Posterior cingulate gyrus (tissue), 11 donors: ENCODE results near the gene RHOH.

ENCODE experiments used
- DNase-seq, 10 donors: peaks; one replicate each; pipeline versions ENCODE4 v3.0.0 to v3.0.0-alpha.2; 2020 to 2021; ENCODE audit warnings: mixed read lengths in 3 of 10
- intact Hi-C: fragments of 100-400 bp; cut with DNase I; formaldehyde crosslinking; loops from one replicate; pipeline ENCODE4 v1.15.1; 2023

Gene RHOH

DNA sequence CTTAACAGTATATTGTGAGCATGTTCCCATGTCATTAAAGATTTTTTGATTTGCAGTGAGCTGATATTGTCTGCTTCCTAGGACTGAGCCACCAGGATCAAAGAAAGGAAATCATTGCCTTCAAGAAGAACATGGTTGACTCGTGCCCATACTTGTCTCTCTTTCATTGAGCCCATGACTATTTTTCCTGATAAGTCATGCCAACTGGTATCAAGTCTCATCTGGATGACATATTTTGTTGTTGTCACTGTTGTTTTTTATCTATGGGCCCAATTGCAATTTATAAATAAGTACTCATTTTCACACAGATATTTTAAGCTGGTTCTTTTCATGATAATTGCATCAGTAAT lies 10.2 kb upstream of the RHOH start:
- no peak for DNase-seq
- intact Hi-C loops: no loop called here

DNA sequence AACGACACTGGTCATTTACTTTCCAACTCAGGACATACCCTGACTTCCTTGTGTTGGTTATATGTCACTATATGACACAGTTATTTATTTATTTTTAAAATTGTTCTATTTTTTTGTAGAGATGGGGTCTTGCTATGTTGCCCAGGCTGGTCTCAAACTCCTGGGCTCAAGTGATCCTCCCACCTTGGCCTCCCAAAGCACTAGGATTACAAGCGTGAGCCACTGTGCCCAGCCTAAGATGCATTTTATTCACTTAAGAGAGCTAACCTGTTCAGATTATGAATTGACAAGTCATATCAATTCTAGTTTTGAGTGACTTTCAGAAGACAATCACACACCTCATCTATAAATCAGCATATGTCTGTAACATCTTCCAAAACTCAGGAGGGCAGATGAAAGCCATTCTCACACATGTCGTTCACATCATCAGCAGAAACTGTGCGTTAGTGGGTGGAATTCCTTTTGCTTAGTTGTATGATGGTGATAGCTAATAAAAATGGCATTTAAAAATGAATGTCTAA lies 9.4 kb upstream of the RHOH start:
- DNase-seq: no peak
- intact Hi-C loops: no loop called here

DNA sequence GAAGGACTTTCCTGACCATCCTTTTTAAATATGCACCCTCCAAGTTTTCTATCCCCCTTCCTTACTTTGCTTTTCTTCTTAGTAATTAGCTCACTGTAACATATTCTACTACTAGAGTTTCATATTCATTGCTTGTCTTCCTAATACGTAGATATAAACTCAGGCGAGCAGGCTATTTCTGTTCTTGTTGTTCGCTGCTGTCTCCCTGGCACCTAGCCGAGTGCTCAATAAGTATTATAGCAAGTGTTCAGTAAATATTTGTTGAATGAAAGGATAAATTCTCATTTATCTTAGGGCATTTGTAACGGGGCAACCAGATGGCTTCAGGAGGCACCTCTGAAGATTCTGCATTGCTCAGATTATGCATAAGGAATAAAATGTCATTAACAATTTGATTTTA lies 6.8 kb upstream of the RHOH start:
- no peak for DNase-seq
- intact Hi-C loops: no loop called here

DNA sequence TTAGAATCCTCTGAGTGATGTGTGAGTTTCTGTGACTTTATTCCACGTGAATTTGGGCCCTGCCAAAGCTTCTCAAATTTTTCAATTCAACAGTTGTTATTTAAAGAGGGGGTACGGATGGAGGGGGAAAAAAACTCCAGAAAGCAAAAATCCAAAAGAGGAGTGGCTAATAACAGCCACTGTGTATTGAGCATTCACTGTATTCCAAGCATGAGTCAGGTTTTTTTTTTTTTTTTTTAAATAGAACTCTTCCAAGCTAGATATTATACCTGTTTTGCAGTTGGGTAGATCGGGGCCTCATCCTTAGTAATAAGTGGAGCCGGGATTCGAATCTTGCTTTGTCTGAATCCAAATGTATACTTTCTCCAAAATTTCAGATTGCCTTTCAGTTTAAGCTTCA lies 6.4 kb upstream of the RHOH start:
- no peak for DNase-seq
- intact Hi-C loops: no loop called here

DNA sequence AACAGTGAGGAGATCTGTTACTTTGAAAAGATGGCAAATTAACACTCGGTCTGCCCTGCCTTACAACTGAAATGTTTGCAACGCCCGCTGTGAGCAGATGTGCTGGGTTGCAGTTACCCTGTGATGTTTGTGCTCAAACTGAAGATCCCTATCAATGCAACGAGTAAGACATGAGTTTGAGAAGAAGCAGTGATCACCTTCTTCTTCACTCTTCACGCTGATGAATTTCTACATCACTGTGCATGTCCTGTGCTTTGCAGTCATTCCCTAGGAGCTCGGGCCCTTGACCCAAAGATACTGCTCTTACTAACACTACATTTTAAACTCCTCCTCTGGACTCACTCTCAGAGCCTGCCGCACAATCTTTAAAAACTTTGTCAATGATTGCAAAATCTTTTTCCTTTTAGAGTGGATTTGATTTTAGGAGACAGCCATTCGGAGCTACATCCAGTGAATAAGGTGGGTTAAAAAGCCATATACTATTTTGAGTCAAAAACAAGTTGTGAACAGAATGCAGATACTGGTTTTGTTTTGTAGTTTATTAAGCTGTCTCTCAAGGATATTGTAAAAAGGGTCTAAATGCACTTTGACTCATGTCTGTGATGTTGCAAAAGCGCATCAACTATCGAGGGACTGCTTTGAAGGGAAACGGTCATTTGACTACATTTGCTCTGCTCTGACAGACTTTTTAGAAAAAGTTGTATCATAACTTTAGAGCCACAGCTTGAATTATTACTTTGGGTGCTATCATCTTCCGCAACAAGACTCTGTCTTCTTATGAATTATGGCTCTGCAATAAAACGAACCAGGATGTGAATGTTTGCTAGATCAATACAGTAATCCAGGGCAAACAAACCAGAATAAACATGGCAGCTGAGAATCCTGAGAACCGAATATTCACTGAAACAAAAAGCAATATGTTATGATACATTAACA lies 5.7 kb upstream of the RHOH start:
- intact Hi-C loops: no loop called here
- DNase-seq: no peak

DNA sequence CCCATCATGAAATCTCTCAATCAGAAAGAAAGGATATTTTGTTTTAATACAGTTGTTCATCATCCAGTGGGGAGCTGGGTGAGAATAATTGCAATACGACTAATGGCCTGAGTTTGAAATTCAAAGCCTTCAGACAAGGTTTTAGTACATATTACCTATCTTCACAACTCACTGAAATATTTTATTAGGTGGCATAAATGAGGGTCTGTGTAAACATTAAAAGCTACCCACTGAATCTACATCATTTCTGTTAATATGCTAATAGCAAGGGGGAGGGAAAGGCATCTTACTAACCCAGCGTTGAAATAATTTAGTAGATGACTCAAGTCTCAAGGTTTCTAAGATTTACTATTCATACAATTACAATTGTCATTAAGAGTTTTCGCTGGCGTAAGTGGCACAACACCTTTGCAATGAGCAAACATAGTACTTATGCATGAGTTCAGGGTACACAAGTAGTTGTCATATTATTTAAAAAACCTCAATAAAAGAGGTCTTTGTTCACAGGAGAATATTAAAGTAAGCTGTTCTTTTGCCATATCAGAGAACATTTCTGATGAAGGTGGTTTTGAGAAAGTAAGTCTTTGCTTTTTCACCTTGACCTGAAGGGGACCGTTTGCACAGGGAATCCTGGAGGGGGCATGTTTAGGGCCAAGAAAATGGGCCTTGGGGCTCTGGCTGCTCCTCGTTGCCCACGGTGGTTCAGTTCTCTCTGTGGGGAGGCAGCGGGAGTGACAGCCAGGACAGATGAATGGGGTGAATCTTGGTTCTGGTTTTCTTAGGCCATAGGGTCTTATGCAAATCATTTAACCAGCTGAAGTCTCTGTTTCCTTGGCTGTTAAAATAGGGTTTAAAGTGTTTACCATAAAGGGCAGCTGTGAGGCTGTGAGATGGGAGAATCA lies 4.5 kb upstream of the RHOH start:
- no peak for DNase-seq
- intact Hi-C loops: no loop called here

DNA sequence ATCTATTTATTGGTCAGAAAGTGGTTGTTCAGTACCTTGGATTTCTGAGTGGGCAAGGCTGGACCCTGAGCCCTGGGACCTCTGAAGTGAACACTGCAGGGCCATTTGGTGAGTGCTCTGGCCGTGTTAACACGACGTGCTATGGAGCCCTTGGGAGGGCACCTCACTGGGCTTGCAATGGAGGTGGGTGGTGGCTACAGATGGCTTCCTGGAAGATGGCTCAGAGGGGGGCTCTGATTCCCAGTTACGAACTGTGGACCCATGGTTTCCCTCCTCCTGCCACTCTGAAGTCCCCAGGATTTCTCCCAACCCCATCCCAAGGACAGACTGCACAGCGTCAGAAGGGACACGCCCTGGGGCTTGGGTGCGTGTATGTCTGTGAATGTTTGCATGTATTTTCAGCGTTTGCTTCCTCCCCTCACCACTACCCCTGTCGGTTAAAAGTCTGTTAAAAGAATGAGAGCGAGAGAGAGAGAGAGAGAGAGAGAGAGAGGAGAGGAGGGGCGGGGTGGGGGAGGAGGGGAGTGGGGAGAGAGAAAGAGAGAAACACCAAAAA lies 3.7 kb upstream of the RHOH start:
- no peak for DNase-seq
- intact Hi-C loops: no loop called here

DNA sequence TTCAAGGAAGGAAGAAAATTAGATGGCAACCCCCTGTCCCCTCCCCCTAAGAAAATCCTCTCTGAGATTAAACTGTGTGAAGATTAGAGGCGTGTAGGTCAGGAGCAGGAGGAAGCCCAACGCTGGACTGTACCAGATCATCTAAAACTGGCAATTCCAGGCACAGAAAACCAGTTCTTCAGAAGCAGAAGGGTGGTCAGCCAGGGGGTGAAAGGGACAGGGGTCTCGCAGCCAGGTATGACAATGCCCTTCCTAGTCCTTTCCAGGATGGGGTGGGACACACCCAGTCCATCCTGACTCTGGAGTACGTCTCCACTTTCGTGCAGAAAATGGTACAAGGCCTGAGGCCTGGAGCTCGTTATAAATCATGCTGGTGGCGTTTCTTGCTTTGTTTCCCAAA lies 3.3 kb upstream of the RHOH start:
- intact Hi-C loops: no loop called here
- no peak for DNase-seq

DNA sequence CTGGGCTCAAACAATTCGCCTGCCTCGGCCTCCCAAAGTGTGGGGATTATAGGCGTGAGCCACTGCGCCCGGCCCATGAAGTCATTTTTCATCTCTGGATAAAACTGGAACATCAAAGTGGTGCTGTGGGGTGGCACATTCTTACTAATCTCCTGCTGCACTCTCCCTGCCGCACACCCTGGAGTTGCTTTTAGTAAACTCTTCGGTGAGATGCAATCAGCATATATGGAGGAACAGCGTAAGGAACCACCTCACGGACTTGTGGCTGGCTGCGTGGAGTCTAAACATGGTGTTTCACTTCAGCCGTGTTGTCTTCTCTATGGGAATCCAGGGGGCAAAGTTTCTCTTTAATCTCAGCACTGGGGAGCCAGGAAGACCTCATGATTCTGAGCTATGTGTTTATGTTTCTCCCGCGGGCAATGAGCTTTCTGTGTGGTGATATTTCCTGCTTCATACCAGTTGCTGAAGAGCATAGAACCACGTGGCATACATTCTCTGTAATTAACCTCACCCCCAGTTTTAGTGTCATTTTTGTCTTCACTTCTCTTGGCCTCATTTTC lies 2.1 kb upstream of the RHOH start:
- intact Hi-C loops: no loop called here
- no peak for DNase-seq

DNA sequence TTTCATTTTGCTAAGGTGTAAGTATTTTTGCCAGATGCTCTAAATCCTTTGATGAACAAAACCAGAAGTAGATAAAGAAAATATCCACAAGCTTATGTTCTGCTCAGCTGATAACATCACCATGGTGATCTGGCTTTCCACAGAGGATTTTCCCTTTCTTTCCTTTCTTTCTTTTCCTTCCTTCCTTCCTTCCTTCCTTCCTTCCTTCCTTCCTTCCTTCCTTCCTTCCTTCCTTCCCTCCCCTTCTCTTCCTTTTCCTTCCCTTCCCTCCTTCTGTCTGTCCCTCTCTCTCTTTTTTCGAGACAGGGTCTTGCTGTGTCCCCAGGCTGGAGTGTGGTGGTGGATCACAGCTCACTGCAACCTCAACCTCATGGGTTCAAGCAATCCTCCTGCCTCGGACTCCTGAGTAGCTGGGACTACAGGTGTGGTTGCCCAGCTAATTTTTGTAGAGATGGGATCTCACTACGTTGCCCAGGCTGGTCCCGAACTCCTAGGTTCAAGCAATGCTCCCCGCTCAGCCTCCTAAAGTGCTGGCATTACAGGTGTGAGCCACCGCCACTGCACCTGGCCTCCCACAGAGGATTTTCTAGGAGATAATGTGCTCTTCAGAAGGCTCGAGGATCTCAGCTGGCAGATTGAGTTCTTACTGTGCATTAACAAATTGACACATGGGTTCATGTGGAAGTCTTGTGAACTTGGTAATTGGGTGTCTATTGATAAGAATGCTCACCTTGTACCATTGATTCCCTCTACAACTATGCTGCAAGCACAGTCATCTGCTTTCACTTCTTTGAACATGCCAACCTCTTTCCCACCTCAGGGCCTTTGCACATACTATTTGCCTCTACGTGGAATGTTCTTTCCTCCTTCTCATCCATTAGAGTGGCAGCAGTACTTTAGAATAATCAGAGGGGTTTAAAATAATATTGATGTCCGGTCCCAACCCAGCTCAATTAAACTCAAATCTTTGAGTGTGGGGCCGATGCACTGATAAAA lies 1.4 kb upstream of the RHOH start:
- intact Hi-C loops: no loop called here
- no peak for DNase-seq

DNA sequence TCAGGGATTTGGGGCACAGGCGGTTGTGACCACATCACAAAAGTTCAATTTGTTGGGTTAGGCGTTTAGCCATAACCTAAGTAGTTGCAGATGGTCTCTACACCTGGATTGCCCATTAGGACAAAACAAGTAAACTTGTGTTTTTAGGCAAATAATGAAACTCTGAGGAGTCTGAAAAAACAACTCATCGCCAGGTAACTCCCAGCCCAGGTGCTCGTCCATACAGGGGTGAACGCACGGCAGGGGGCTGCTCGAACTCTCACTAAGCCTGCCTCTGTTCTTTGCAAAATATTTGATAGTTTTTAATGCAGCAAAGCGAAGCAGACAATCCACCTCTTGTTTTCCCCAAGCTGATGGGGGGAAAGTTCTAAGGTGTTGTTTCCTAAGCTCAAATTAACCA lies 559 bp upstream of the RHOH start:
- intact Hi-C loops: no loop called here
- no peak for DNase-seq

DNA sequence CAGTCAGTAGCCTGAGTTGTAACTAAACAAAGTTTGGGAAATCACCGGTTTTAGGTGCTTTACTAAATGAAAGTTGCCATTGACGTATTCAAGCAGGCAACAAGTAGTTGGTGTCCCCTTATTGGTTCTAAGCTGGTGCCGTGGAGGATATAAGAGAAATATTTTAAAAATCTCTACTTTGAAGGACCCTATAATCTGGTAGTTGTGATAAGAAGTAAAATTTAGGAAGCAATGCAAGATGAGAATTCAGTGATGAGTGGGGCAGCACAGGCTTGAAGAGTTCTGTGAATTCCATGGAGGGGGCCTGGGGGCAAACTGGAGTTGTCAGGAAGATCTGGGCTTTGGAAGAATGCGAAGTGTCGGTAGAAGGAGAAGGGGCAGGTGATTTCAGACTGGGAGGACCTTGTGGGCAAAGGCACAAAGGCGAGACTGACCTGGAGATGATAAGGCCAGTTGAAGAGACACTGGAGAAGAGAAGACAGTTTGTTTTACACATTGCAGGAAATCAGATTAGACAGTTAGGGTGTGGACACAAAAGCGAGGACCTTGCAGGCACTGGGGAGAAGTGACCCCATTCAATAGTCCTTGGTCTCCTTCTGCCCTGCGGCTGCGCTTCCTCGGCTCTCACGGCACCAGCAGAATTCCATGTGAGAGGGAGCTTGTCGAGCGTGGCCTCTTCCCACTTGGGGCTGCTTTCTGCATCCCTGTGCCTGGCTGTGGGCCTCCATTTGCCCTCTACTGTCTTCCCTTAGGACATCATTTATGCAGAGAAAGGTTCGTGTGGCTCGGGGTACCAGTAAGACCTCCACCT lies 1.3 kb downstream of the RHOH start:
- no peak for DNase-seq
- intact Hi-C loops: no loop called here

DNA sequence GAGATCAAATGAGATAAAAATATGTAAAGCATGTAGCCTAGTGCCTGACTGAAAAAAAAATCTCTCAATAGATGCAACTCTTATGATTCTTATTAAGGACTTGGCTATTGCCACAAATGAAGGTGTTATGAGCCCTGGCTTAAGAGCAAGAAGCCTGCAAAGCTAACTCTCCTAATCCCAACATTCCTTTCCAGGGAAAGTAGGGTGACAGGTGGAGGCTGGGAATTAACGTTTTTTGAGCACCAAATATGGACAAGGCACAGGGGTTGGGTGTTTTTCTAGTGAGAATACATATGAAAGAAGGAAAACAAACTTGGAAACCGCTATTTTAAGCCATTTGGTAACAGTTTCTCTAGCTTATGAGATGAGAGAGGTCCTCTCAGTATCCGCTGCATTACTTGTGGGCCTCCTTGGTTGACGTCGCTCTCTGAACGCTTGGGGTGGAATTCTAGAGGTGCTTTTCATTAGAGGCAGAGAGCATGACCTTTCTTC lies 2.4 kb downstream of the RHOH start:
- intact Hi-C loops: no loop called here
- DNase-seq: no peak

DNA sequence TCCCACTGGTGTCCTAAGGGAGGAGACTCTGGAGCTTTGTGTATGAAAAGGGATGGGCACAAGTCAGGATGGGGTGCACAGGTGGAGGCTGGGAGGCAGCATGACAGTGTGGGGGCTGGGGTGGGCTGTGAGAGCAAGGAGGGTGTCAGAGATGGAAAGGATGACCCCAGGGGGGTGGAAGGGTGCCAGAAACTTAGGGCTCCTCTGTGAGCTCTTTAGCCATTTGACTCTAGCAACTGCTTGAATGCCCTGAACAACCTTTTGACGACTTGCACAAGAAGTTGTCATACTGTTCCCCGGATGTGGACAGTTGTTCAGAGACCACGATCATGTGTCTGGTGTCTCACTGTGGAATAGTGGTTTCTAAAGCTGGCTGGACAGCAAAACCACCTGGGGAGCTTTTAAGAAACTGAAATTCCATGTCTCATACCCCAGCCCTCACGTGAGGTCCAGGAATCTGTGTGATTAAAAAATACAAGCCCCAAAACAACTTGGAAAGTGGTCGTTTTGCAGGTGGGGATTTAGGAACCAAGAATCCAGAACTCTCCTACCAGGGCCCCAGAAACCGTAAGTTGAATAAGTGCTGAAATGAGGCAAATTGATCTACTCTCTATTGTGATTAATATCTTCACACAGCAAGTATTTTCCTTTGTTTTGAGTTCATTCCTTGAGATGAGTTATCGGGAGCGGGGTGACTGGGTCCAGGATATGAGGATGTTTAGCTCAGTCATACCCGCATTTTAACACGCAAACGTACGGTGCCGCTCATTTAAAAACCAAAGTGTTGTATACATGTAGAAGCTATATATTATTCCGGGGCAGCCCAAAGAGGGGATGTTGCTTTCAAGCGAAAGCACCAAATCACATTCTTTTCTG lies 3.4 kb downstream of the RHOH start:
- intact Hi-C loops: no loop called here
- no peak for DNase-seq

DNA sequence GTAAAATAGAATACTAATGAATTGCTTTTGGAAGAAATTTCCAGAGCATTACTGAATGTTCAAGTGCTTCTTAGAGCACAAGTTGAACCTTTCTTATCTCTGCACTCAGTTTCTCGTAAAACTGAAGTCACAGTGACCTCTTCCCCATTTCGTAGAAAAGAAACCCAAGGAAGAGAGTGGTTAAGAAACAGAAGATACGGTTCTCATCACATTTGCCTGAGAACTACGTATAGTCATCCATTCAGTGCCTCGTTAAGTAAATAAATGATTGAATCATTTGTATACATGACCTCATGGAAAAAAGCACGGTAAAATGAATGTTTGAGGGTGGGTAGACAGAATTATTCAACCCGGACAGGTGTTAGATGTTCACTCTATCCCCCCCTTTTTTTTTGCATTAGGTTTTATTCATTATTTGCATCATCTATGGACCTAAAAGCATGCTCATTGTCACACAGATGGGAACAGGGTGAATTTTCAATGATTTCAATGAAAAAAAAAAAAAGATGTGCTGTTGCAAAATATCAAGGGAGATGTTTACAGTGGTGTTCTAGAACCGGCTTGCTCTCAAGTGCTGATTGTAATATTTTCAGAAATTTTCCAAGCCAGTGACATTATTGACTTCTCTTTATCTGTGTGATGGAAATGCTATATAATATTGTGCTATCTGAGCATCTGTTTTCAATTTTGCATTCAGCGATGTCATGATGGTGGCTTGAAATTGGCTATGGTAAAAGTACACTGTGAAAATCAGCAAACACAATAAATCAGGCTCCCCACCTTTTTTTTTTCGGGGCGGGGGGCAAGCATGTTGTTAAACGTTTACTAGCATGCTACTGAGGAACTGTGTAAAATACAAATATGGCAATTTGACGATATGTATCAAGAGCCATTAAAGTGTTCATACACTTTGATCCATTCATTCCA lies 4.3 kb downstream of the RHOH start:
- DNase-seq: no peak
- intact Hi-C loops: no loop called here

DNA sequence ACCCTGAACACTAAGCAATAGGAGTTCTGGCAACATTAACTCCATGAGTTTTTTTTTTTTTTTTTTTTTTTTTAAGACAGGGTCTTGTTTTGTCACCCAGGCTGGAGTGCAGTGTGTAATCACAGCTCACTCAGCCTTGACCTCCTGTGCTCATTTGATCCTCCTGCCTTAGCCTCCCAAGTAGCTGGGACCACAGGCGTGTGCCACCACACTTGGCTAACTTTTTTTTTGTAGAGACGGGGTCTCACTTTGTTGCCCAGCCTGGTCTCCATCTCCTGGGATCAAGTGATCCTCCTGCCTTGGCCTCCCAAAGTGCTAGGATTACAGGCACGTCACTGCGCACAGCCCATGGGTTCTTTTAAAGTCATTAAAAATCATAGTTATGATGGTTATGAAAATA lies 5.1 kb downstream of the RHOH start:
- intact Hi-C loops: no loop called here
- no peak for DNase-seq

DNA sequence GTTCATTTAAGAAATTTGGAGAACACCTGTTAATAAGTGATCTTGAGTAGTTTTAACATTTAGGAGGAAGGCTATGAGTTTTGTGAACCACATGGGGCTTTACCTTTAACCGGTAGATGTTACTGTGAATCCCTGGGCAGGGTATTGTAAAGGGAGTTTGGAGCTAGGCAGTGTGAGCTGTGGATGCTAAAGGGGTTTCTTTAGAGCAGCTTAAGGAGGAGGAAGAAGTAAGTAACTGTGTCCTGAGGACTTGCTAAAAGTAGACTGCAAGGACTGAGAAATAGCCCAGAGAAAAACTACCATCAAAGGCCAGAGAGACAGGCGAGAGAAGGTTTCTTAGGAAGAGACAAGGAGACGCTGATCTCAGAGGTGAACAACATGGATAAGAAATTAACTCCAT lies 5.6 kb downstream of the RHOH start:
- no peak for DNase-seq
- intact Hi-C loops: no loop called here
